HepG2 (cell line): ENCODE results near the gene COL8A2. TPM values are rescaled to one million over a fixed set of nuclear protein-coding genes. Genes with fewer than 3 reads are reported as not detected.

Experiments
- ATAC-seq: fragments of 200-7000 bp; cut with Tn5 transposase; 3 replicates; pipeline ENCODE4 v1.9.1; 2020; ENCODE audit warnings: mild to moderate bottlenecking, moderate library complexity
- BruUV-seq: library from RNA; stranded (reverse); fragments of 400-500 nt; replicated peaks from 2 replicates; lab custom pipeline; 2021; lab: Mats Ljungman, UMichigan
- CTCF ChIA-PET: fragments of 300-600 bp; formaldehyde crosslinking; extraction: SDS; loops from one replicate; lab custom pipeline; 2021; ENCODE audit warnings: low total read pairs, inconsistent platforms, low intra/inter-chr PET ratio; lab: Yijun Ruan, JAX
- POLR2A ChIA-PET: fragments of 350-600 bp; sonication (Branson Sonifier 250); formaldehyde crosslinking; loops from one replicate; lab custom pipeline; 2020; ENCODE audit warnings: antibody characterized with exemption, inconsistent platforms; lab: Yijun Ruan, JAX
- DNase-seq: peaks from one replicate; pipeline ENCODE4 v3.0.0-alpha.2; 2015; ENCODE audit warnings: low spot score
- FAIRE-seq: peaks from 3 replicates; lab custom pipeline; 2011; peaks lifted over from hg19 to GRCh38; lab: Jason Lieb, UNC
- H2AFZ ChIP-seq: one replicate; pipeline ENCODE4 v1.6.1; 2011; ENCODE audit warnings: low read length, inconsistent platforms
- H3K27ac ChIP-seq: fragments of 300-600 bp; 3 replicates; pipeline ENCODE4 v1.8.0; 2011; ENCODE audit warnings: mixed run types, mild to moderate bottlenecking, mixed read lengths, low read length, inconsistent platforms; ENCODE audit not compliant: insufficient read depth; ENCODE audit errors: extremely low read length
- H3K27me3 ChIP-seq, 2 experiments: fragments of 200-600 bp in 1 of 2; 2 replicates in 1 of 2; 3 replicates in 1 of 2; pipeline versions ENCODE4 v1.6.0 to v1.8.0; 2011; ENCODE audit warnings: low read length in 2 of 2, mild to moderate bottlenecking in 2 of 2, moderate library complexity in 2 of 2, inconsistent platforms in 1 of 2; ENCODE audit not compliant: insufficient read depth in 2 of 2, control insufficient read depth in 1 of 2
- H3K36me3 ChIP-seq, 2 experiments: fragments of 200-600 bp in 1 of 2; replicated peaks in 1 of 2; 2 replicates in 1 of 2; 3 replicates in 1 of 2; pipeline versions ENCODE4 v1.5.1 to v1.8.0; 2011; ENCODE audit warnings: low read length in 2 of 2, inconsistent platforms in 1 of 2; ENCODE audit not compliant: insufficient read depth in 2 of 2, control insufficient read depth in 1 of 2
- H3K4me1 ChIP-seq: 2 replicates; pipeline ENCODE4 v1.5.1; 2012; ENCODE audit warnings: low read length, inconsistent platforms; ENCODE audit not compliant: insufficient read depth
- H3K4me2 ChIP-seq: 2 replicates; pipeline ENCODE4 v1.6.0; 2011; ENCODE audit warnings: low read depth, low read length, inconsistent platforms
- H3K4me3 ChIP-seq, 3 experiments: fragments of 200-600 bp in 1 of 3; sonication (generic), shearing (Covaris generic) in 1 of 3; replicated peaks in 1 of 3; 2 replicates each; pipeline ENCODE4 v1.5.1; 2011 to 2016; ENCODE audit warnings: low read length in 3 of 3, inconsistent platforms in 2 of 3, low read depth in 2 of 3, mild to moderate bottlenecking in 2 of 3, control low read depth in 1 of 3, mixed read lengths in 1 of 3; ENCODE audit not compliant: insufficient read depth in 1 of 3
- H3K79me2 ChIP-seq: one replicate; pipeline ENCODE4 v1.6.1; 2011; ENCODE audit warnings: low read length, inconsistent platforms; ENCODE audit not compliant: insufficient read depth
- H3K9ac ChIP-seq: 2 replicates; pipeline ENCODE4 v1.6.0; 2011; ENCODE audit warnings: mild to moderate bottlenecking, low read depth, low read length, inconsistent platforms; ENCODE audit not compliant: insufficient read depth
- H3K9me3 ChIP-seq: 2 replicates; pipeline ENCODE4 v1.5.1; 2012; ENCODE audit warnings: mild to moderate bottlenecking, low read length
- H4K20me1 ChIP-seq: 2 replicates; pipeline ENCODE4 v1.6.0; 2011; ENCODE audit warnings: inconsistent platforms, mild to moderate bottlenecking, low read length, moderate library complexity; ENCODE audit not compliant: insufficient read depth
- EP300 ChIP-seq, 3 experiments: sonication (generic) in 1 of 3; formaldehyde crosslinking in 1 of 3; IDR thresholded peaks; 2 replicates each; pipeline versions ENCODE4 v1.5.1 to v1.6.1; 2011 to 2020; ENCODE audit warnings: low read depth in 2 of 3, low read length in 2 of 3, borderline replicate concordance in 1 of 3, improper control_type of control experiment in 1 of 3, mild to moderate bottlenecking in 1 of 3, missing genetic modification reagents in 1 of 3, moderate library complexity in 1 of 3
- ISL2 ChIP-seq: sonication (generic); formaldehyde crosslinking; IDR thresholded peaks from 2 replicates; pipeline ENCODE4 v1.5.0; 2020; ENCODE audit warnings: missing genetic modification reagents
- JUNB ChIP-seq: sonication (generic); formaldehyde crosslinking; IDR thresholded peaks from 2 replicates; pipeline ENCODE4 v1.8.0; 2022; ENCODE audit warnings: missing genetic modification reagents, mild to moderate bottlenecking, borderline replicate concordance
- MED13 ChIP-seq: sonication (generic); formaldehyde crosslinking; IDR thresholded peaks from 2 replicates; pipeline ENCODE4 v1.5.0; 2020; ENCODE audit warnings: missing genetic modification reagents
- TCF12 ChIP-seq, 2 experiments: fragments of 450-650 bp in 1 of 2; sonication (generic) in 1 of 2; formaldehyde crosslinking in 1 of 2; IDR thresholded peaks; 2 replicates each; pipeline versions ENCODE4 v1.6.1 to v1.8.0; 2017 to 2022; ENCODE audit warnings: antibody characterized with exemption in 1 of 2, mild to moderate bottlenecking in 1 of 2, missing genetic modification reagents in 1 of 2, moderate library complexity in 1 of 2
- TEAD3 ChIP-seq: optimal IDR thresholded peaks from 2 replicates; pipeline ENCODE3; 2016; ENCODE audit warnings: borderline replicate concordance
- THAP11 ChIP-seq: IDR thresholded peaks from 2 replicates; pipeline ENCODE4 v1.6.1; 2016; ENCODE audit warnings: missing biosample characterization, missing genetic modification reagents
- TRAFD1 ChIP-seq: sonication (generic); formaldehyde crosslinking; IDR thresholded peaks from 2 replicates; pipeline ENCODE4 v1.5.1; 2020; ENCODE audit warnings: missing genetic modification reagents, mild to moderate bottlenecking, borderline replicate concordance
- YY1 ChIP-seq: IDR thresholded peaks from 2 replicates; pipeline ENCODE4 v1.6.1; 2011; ENCODE audit warnings: low read length, low read depth, moderate library complexity, mild to moderate bottlenecking; ENCODE audit not compliant: insufficient read depth, insufficient replicate concordance
- ZKSCAN1 ChIP-seq: fragments of 150-350 bp; IDR thresholded peaks from 2 replicates; pipeline ENCODE4 v1.6.1; 2014; ENCODE audit warnings: low read length
- WGBS: methylation state at CpG from one replicate; pipeline ENCODE4 v1.1.6; 2017; ENCODE audit warnings: low lambda C conversion rate; 5-methylcytosine and 5-hydroxymethylcytosine counted together
- in situ Hi-C: cut with HindIII; loops from 2 replicates; pipeline ENCODE4 v1.10.0; 2017; ENCODE audit warnings: low pct_unique_long_range_greater_than_20kb; ENCODE audit not compliant: extremely low pct_ligation_motif_present
- intact Hi-C: fragments of 100-400 bp; cut with micrococcal nuclease; formaldehyde crosslinking; loops from one replicate; pipeline ENCODE4 v1.10.0; 2022; ENCODE audit not compliant: unreplicated experiment
- polyA plus RNA-seq, 8 experiments: library from polyadenylated mRNA; depleted of rRNA in 3 of 8; stranded (reverse) in 7 of 8; unstranded in 1 of 8; fragments of >200 nt; fragmentation: Illumina TruSeq in 4 of 8; extraction: Trizol in 4 of 8; gene quantifications; 2 replicates each; pipeline versions ENCODE4 v1.2.1 to v1.2.3, GENCODE V29; 2011 to 2016; ENCODE audit warnings: low read depth in 4 of 8, missing spikeins in 1 of 8, mixed read lengths in 1 of 8; ENCODE audit not compliant: insufficient read depth in 1 of 8
- total RNA-seq, 5 experiments: library from RNA; depleted of rRNA; stranded (reverse); fragments of >200 nt; fragmentation: Illumina TruSeq; extraction: Trizol; gene quantifications; 2 replicates each; pipeline ENCODE4 v1.2.3, GENCODE V29; 2016; ENCODE audit warnings: low read depth in 1 of 5

COL8A2 gene
- total and polyA plus RNA-seq, 2 of the 13 experiments (the other 11 are each of a cell fraction or from before 2014, with no cell fraction given), result 0.13 to 0.24 TPM

GRCh38 chr1:36122062-36123030 lies 2.7 kb downstream of the COL8A2 start (continued):
- TF ChIP-seq EP300 (IDR thresholded peaks at IDR 0.05; ENCODE audit: low read depth in 2 of 2, low read length in 2 of 2), result no peak
- TF ChIP-seq EP300 (CRISPR knock-in tag; IDR thresholded peaks at IDR 0.05; ENCODE audit: borderline replicate concordance), result no peak
- no peak for TF ChIP-seq MED13

- FAIRE-seq (no peak), ATAC-seq (no peak), DNase-seq (no peak)
- H3K27ac ChIP-seq, result no peak overlapping the region
- CTCF ChIA-PET, result no interaction called here
- 14% methylated on average over 7 of the region's 9 CpGs for WGBS
- TF ChIP-seq ZKSCAN1 (no peak), TRAFD1 (CRISPR knock-in tag) (no peak), TEAD3 (CRISPR knock-in tag) (peak; percentile 42), ISL2 (CRISPR knock-in tag) (no peak), THAP11 (no peak), YY1 (no peak), JUNB (CRISPR knock-in tag) (no peak), TCF12 (IDR thresholded peaks at IDR 0.05) (no peak), TCF12 (CRISPR knock-in tag; IDR thresholded peaks at IDR 0.05) (no peak)
- H3K4me2 ChIP-seq, result no peak overlapping the region; the same call in 1 of the 2 replicates
- no peaks in the 10 kb centered on the region for H3K79me2 ChIP-seq
- H3K9ac ChIP-seq, result no peak overlapping the region
- BruUV-seq, result no TSS peak
- no peaks in the 10 kb centered on the region for H3K36me3 ChIP-seq
- in situ Hi-C loops (no loop called here), intact Hi-C loops (no loop called here)
- no peak overlapping the region for H3K4me3 ChIP-seq
- H3K4me1 ChIP-seq, result peaks cover 51% of the 10 kb centered on the region
- no peaks in the 10 kb centered on the region for H4K20me1 ChIP-seq
- POLR2A ChIA-PET, result interaction anchor here (1.5 kb wide), 1 partner anchor 31 kb away, joined by 4 read pairs; no protein-coding TSS in a partner anchor
- H3K9me3 ChIP-seq, result no peaks in the 10 kb centered on the region
- H2AFZ ChIP-seq, result no peak overlapping the region
- peaks cover 10 to 44% of the 10 kb centered on the region in 2 experiments; a peak in 4 of 5 replicates for H3K27me3 ChIP-seq
Observed at GRCh38 chr1:36119456-36119855, 5.6 kb downstream of the COL8A2 start.
